WTC11 (cell line): ENCODE data around the gene CARD9. TPM values are rescaled to one million over a fixed set of nuclear protein-coding genes. Genes with fewer than 3 reads are reported as not detected.

Source experiments
- ATAC-seq: fragments of 200-7000 bp; cut with Tn5 transposase; 2 replicates; pipeline ENCODE4 v1.10.0; 2021; ENCODE audit warnings: mild to moderate bottlenecking, moderate library complexity
- CTCF ChIA-PET: fragments of 300-600 bp; sonication (Branson Sonifier 250); formaldehyde crosslinking; loops from one replicate; lab custom pipeline; 2021; ENCODE audit warnings: antibody characterized with exemption; lab: Charles Lee
- POLR2A ChIA-PET: fragments of 350-600 bp; sonication (Branson Sonifier 250); formaldehyde crosslinking; loops from one replicate; lab custom pipeline; 2021; ENCODE audit warnings: antibody characterized with exemption; lab: Charles Lee
- DNase-seq: peaks from one replicate; pipeline ENCODE4 v3.0.0; 2021; ENCODE audit warnings: low spot score
- H3K27ac Mint-ChIP-seq: 2 replicates; pipeline ENCODE4 v1.8.0; 2021; ENCODE audit warnings: mixed read lengths
- H3K27me3 Mint-ChIP-seq: 2 replicates; pipeline ENCODE4 v1.8.0; 2021; ENCODE audit warnings: low read depth, mild to moderate bottlenecking, moderate library complexity, mixed read lengths
- H3K36me3 Mint-ChIP-seq: 2 replicates; pipeline ENCODE4 v1.8.0; 2021; ENCODE audit warnings: mixed read lengths
- H3K4me1 Mint-ChIP-seq: 2 replicates; pipeline ENCODE4 v1.8.0; 2022; ENCODE audit warnings: mixed read lengths
- H3K4me3 Mint-ChIP-seq: 2 replicates; pipeline ENCODE4 v1.8.0; 2021; ENCODE audit warnings: mild to moderate bottlenecking, moderate library complexity, mixed read lengths
- H3K9me3 Mint-ChIP-seq: 2 replicates; pipeline ENCODE4 v1.8.0; 2021; ENCODE audit warnings: mixed read lengths
- CDX4 ChIP-seq: fragments of 250-450 bp; sonication (Bioruptor Pico); IDR thresholded peaks from 2 replicates; pipeline ENCODE4 v1.9.0; 2021; ENCODE audit warnings: moderate library complexity, mild to moderate bottlenecking, inconsistent platforms, borderline replicate concordance
- CREM ChIP-seq: sonication (generic); formaldehyde crosslinking; IDR thresholded peaks from 2 replicates; pipeline ENCODE4 v1.8.1; 2022; ENCODE audit warnings: mild to moderate bottlenecking, missing genetic modification reagents, moderate library complexity
- ESRRA ChIP-seq: sonication (generic); formaldehyde crosslinking; IDR thresholded peaks from 2 replicates; pipeline ENCODE4 v1.8.1; 2022; ENCODE audit warnings: mild to moderate bottlenecking, missing genetic modification reagents, borderline replicate concordance
- FOXP1 ChIP-seq: sonication (generic); formaldehyde crosslinking; IDR thresholded peaks from 2 replicates; pipeline ENCODE4 v1.8.0; 2022; ENCODE audit warnings: missing genetic modification reagents, mild to moderate bottlenecking, moderate library complexity, borderline replicate concordance
- GABPB1 ChIP-seq: sonication (generic); formaldehyde crosslinking; IDR thresholded peaks from 2 replicates; pipeline ENCODE4 v1.8.1; 2023; ENCODE audit warnings: mild to moderate bottlenecking, missing genetic modification reagents
- HMGXB4 ChIP-seq: sonication (generic); formaldehyde crosslinking; IDR thresholded peaks from 2 replicates; pipeline ENCODE4 v1.8.1; 2023; ENCODE audit warnings: mild to moderate bottlenecking, moderate library complexity, missing genetic modification reagents
- JAZF1 ChIP-seq: fragments of 250-450 bp; sonication (Bioruptor Pico); IDR thresholded peaks from 2 replicates; pipeline ENCODE4 v1.9.0; 2021; ENCODE audit warnings: moderate library complexity, mild to moderate bottlenecking, inconsistent platforms
- JUN ChIP-seq: sonication (generic); formaldehyde crosslinking; IDR thresholded peaks from 2 replicates; pipeline ENCODE4 v1.8.0; 2023; ENCODE audit warnings: mild to moderate bottlenecking, missing genetic modification reagents
- MLX ChIP-seq: sonication (generic); formaldehyde crosslinking; IDR thresholded peaks from 2 replicates; pipeline ENCODE4 v1.8.1; 2023; ENCODE audit warnings: mild to moderate bottlenecking, missing genetic modification reagents, moderate library complexity
- MXD4 ChIP-seq: fragments of 250-450 bp; sonication (Bioruptor Pico); IDR thresholded peaks from 2 replicates; pipeline ENCODE4 v1.8.0; 2021; ENCODE audit warnings: mild to moderate bottlenecking, moderate library complexity, borderline replicate concordance
- NFYB ChIP-seq: sonication (generic); formaldehyde crosslinking; conservative IDR thresholded peaks from 2 replicates; pipeline ENCODE4 v1.8.0; 2022; ENCODE audit warnings: low read depth, missing genetic modification reagents
- SMAD3 ChIP-seq: sonication (generic); formaldehyde crosslinking; IDR thresholded peaks from 2 replicates; pipeline ENCODE4 v1.8.0; 2022; ENCODE audit warnings: missing genetic modification reagents, mild to moderate bottlenecking, borderline replicate concordance
- TP53 ChIP-seq: sonication (generic); formaldehyde crosslinking; IDR thresholded peaks from 2 replicates; pipeline ENCODE4 v1.8.1; 2023; ENCODE audit warnings: mild to moderate bottlenecking, missing genetic modification reagents
- ZBTB21 ChIP-seq: sonication (generic); formaldehyde crosslinking; IDR thresholded peaks from 2 replicates; pipeline ENCODE4 v1.8.1; 2023; ENCODE audit warnings: mild to moderate bottlenecking, missing genetic modification reagents, borderline replicate concordance
- ZNF232 ChIP-seq: sonication (generic); formaldehyde crosslinking; IDR thresholded peaks from 2 replicates; pipeline ENCODE4 v1.8.0; 2022; ENCODE audit warnings: mild to moderate bottlenecking, missing genetic modification reagents
- ZNF317 ChIP-seq: sonication (generic); formaldehyde crosslinking; IDR thresholded peaks from 2 replicates; pipeline ENCODE4 v1.8.1; 2023; ENCODE audit warnings: low read depth, mild to moderate bottlenecking, moderate library complexity, missing genetic modification reagents, borderline replicate concordance
- ZNF416 ChIP-seq: fragments of 250-450 bp; sonication (Bioruptor Pico); IDR thresholded peaks from 2 replicates; pipeline ENCODE4 v1.9.0; 2021; ENCODE audit warnings: mild to moderate bottlenecking, inconsistent platforms
- ZNF532 ChIP-seq: fragments of 250-450 bp; sonication (Bioruptor Pico); IDR thresholded peaks from 2 replicates; pipeline ENCODE4 v1.9.0; 2021; ENCODE audit warnings: mild to moderate bottlenecking, borderline replicate concordance
- ZNF671 ChIP-seq: fragments of 250-450 bp; sonication (Bioruptor Pico); IDR thresholded peaks from 2 replicates; pipeline ENCODE4 v1.8.0; 2021; ENCODE audit warnings: mild to moderate bottlenecking
- total RNA-seq: library from RNA; stranded (reverse); gene quantifications from 3 replicates; pipeline ENCODE4 v1.2.3, GENCODE V29; 2021
- TF ChIP-seq, protein P1 (sequence below): sonication (generic); formaldehyde crosslinking; IDR thresholded peaks from 2 replicates; pipeline ENCODE4 v1.8.1; 2023; ENCODE audit warnings: mild to moderate bottlenecking, missing genetic modification reagents, borderline replicate concordance
- TF ChIP-seq, protein P2 (sequence below): sonication (generic); formaldehyde crosslinking; IDR thresholded peaks from 2 replicates; pipeline ENCODE4 v1.8.1; 2023; ENCODE audit warnings: mild to moderate bottlenecking, missing genetic modification reagents, moderate library complexity
- TF ChIP-seq, protein P3 (sequence below): sonication (generic); formaldehyde crosslinking; IDR thresholded peaks from 2 replicates; pipeline ENCODE4 v1.8.1; 2022; ENCODE audit warnings: low read depth, missing genetic modification reagents, borderline replicate concordance
- TF ChIP-seq, protein P4 (sequence below): sonication (generic); formaldehyde crosslinking; conservative IDR thresholded peaks from 2 replicates; pipeline ENCODE4 v1.8.1; 2022; ENCODE audit warnings: mild to moderate bottlenecking, missing genetic modification reagents

The CARD9 gene
- total RNA-seq, 1 experiment from 2014 or later, result 0.96 TPM

DNA sequence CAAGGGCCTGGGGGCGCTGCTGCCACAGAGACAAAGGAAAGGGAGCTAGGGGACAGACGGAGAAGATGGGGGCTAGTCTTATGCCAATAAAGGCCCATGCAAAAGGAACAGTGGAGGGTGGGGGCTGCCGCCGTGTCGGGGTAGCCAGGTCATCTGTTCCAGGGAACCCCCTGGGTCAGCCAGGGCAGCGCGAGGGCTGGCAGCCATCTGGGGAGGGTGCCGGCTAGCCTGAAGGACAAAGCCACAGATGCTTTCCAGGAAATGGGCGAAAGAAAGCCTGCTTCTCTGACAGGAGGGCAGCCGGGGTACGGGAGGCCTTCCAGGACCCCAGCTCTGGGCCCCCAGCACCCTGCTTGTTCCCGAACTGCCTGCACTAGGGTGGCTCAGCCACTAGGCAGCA, 1.6 kb upstream of the CARD9 start (continued):
- TF ChIP-seq, protein P1, sequence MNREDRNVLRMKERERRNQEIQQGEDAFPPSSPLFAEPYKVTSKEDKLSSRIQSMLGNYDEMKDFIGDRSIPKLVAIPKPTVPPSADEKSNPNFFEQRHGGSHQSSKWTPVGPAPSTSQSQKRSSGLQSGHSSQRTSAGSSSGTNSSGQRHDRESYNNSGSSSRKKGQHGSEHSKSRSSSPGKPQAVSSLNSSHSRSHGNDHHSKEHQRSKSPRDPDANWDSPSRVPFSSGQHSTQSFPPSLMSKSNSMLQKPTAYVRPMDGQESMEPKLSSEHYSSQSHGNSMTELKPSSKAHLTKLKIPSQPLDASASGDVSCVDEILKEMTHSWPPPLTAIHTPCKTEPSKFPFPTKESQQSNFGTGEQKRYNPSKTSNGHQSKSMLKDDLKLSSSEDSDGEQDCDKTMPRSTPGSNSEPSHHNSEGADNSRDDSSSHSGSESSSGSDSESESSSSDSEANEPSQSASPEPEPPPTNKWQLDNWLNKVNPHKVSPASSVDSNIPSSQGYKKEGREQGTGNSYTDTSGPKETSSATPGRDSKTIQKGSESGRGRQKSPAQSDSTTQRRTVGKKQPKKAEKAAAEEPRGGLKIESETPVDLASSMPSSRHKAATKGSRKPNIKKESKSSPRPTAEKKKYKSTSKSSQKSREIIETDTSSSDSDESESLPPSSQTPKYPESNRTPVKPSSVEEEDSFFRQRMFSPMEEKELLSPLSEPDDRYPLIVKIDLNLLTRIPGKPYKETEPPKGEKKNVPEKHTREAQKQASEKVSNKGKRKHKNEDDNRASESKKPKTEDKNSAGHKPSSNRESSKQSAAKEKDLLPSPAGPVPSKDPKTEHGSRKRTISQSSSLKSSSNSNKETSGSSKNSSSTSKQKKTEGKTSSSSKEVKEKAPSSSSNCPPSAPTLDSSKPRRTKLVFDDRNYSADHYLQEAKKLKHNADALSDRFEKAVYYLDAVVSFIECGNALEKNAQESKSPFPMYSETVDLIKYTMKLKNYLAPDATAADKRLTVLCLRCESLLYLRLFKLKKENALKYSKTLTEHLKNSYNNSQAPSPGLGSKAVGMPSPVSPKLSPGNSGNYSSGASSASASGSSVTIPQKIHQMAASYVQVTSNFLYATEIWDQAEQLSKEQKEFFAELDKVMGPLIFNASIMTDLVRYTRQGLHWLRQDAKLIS (CRISPR knock-in tag), result no peak
- TF ChIP-seq CDX4 (CRISPR knock-in tag) (no peak), ZNF232 (CRISPR knock-in tag) (no peak), ZBTB21 (CRISPR knock-in tag) (no peak), JUN (CRISPR knock-in tag) (no peak), GABPB1 (CRISPR knock-in tag) (no peak), MXD4 (no peak), SMAD3 (CRISPR knock-in tag) (no peak), HMGXB4 (CRISPR knock-in tag) (no peak)
- TF ChIP-seq, protein P2, sequence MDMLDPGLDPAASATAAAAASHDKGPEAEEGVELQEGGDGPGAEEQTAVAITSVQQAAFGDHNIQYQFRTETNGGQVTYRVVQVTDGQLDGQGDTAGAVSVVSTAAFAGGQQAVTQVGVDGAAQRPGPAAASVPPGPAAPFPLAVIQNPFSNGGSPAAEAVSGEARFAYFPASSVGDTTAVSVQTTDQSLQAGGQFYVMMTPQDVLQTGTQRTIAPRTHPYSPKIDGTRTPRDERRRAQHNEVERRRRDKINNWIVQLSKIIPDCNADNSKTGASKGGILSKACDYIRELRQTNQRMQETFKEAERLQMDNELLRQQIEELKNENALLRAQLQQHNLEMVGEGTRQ (CRISPR knock-in tag), result no peak

DNA sequence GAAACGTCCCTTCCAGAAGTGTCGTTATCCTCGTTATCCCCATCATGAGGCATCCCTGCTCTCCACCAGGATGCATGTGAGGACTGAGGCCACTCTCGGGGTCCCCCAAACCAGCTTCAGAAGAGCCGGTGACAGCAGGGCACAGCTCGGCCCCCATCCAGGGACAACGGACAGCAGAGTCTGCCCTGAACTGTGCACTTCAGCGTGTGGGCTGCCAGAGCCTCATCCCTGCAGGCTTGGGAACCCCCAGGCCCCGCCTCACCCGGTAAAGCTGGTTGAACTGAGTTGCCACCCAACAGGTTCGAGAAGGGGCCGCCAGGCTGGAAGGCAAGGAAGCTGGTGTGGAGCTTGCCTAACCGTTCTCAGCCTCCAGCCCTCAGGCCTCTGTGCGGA, 710 bp upstream of the CARD9 start:
- ChIA-PET POLR2A (no interaction called here), CTCF (interaction anchor here (1.8 to 2.6 kb wide), 2 partner anchors 10 to 28 kb away, joined by 7 to 14 read pairs; partner anchors contain the start of gene DNLZ)
- Mint-ChIP-seq H3K9me3 (no peaks in the 10 kb centered on the region), H3K27ac (peak overlapping the region; percentile 53; the same call in 1 of the 2 replicates), H3K27me3 (no peaks in the 10 kb centered on the region), H3K4me1 (no peaks in the 10 kb centered on the region), H3K4me3 (no peak overlapping the region), H3K36me3 (no peaks in the 10 kb centered on the region)
- DNase-seq (no peak), ATAC-seq (no peak)
- TF ChIP-seq ZNF671 (CRISPR knock-in tag) (no peak), JUN (CRISPR knock-in tag) (no peak), NFYB (CRISPR knock-in tag) (no peak), TP53 (CRISPR knock-in tag) (no peak), ZNF532 (CRISPR knock-in tag) (no peak), ZNF416 (no peak), CREM (CRISPR knock-in tag) (no peak), MLX (CRISPR knock-in tag) (no peak), ESRRA (no peak), JAZF1 (no peak), GABPB1 (CRISPR knock-in tag) (no peak), FOXP1 (CRISPR knock-in tag) (no peak), ZNF317 (CRISPR knock-in tag) (no peak), SMAD3 (CRISPR knock-in tag) (no peak)
- TF ChIP-seq, protein P3, sequence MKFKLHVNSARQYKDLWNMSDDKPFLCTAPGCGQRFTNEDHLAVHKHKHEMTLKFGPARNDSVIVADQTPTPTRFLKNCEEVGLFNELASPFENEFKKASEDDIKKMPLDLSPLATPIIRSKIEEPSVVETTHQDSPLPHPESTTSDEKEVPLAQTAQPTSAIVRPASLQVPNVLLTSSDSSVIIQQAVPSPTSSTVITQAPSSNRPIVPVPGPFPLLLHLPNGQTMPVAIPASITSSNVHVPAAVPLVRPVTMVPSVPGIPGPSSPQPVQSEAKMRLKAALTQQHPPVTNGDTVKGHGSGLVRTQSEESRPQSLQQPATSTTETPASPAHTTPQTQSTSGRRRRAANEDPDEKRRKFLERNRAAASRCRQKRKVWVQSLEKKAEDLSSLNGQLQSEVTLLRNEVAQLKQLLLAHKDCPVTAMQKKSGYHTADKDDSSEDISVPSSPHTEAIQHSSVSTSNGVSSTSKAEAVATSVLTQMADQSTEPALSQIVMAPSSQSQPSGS (CRISPR knock-in tag), result no peak
- TF ChIP-seq, protein P4, sequence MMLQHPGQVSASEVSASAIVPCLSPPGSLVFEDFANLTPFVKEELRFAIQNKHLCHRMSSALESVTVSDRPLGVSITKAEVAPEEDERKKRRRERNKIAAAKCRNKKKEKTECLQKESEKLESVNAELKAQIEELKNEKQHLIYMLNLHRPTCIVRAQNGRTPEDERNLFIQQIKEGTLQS (CRISPR knock-in tag), result no peak
